ENCODE results near the gene CXorf66. TPM values are rescaled to one million over a fixed set of nuclear protein-coding genes. Genes with fewer than 3 reads are reported as not detected.

CXorf66 gene
- total and polyA plus RNA-seq, 4 donors: not detected

- no peak overlapping the region for H3K27ac ChIP-seq (ENCODE audit: low read depth in 1 of 2, low read length in 1 of 2)
- TF ChIP-seq CTCF (IDR thresholded peaks at IDR 0.05; ENCODE audit: control extremely low read depth, extremely low read depth): no peak
- 65 to 82% methylated on average over 6 of the region's 6 CpGs for WGBS, 2 donors
- H3K9me3 ChIP-seq (ENCODE audit: control insufficient read depth in 4 of 4, insufficient read depth in 3 of 4, low read length in 3 of 4): peaks cover 0 to 3% (median 0%) of the 10 kb centered on the region in 4 donors
- H3K27me3 ChIP-seq (ENCODE audit: control insufficient read depth in 3 of 3, insufficient read depth in 3 of 3, low read length in 2 of 3): peaks cover 0 to 8% (median 0%) of the 10 kb centered on the region in 3 donors
- no peak overlapping the region for H3K9ac ChIP-seq (ENCODE audit: insufficient read depth in 1 of 2, low read length in 2 of 2)
- no peak overlapping the region for H3K4me3 ChIP-seq
- DNase-seq (no peak), ATAC-seq (ENCODE audit: insufficient read depth, low FRiP score) (no peak)
- no peaks in the 10 kb centered on the region for H3K4me1 ChIP-seq (ENCODE audit: control insufficient read depth in 5 of 5, insufficient read depth in 5 of 5, low read length in 5 of 5)
- H3K36me3 ChIP-seq (ENCODE audit: control insufficient read depth in 4 of 4, insufficient read depth in 4 of 4, low read length in 4 of 4): no peaks in the 10 kb centered on the region
Measured at GRCh38 chrX:139972629-139973624, 7.6 kb upstream of the CXorf66 start.

GRCh38 chrX:139972113-139972512 lies 6.8 kb upstream of the CXorf66 start:
- ATAC-seq (ENCODE audit: insufficient read depth, low FRiP score) (no peak), DNase-seq (no peak)
- peaks cover 0 to 8% (median 0%) of the 10 kb centered on the region in 3 donors for H3K27me3 ChIP-seq (ENCODE audit: control insufficient read depth in 3 of 3, insufficient read depth in 3 of 3, low read length in 2 of 3)
- H3K36me3 ChIP-seq (ENCODE audit: control insufficient read depth in 4 of 4, insufficient read depth in 4 of 4, low read length in 4 of 4): no peaks in the 10 kb centered on the region
- H3K4me3 ChIP-seq: no peak overlapping the region
- no peak overlapping the region for H3K27ac ChIP-seq (ENCODE audit: low read depth in 1 of 2, low read length in 1 of 2)
- no peak overlapping the region for H3K9ac ChIP-seq (ENCODE audit: insufficient read depth in 1 of 2, low read length in 2 of 2)
- TF ChIP-seq CTCF (IDR thresholded peaks at IDR 0.05; ENCODE audit: control extremely low read depth, extremely low read depth): no peak
- WGBS, 2 donors: 69 to 70% methylated on average over 5 of the region's 5 CpGs
- H3K9me3 ChIP-seq (ENCODE audit: control insufficient read depth in 4 of 4, insufficient read depth in 3 of 4, low read length in 3 of 4): peaks cover 0 to 3% (median 0%) of the 10 kb centered on the region in 4 donors
- no peaks in the 10 kb centered on the region for H3K4me1 ChIP-seq (ENCODE audit: control insufficient read depth in 5 of 5, insufficient read depth in 5 of 5, low read length in 5 of 5)

GRCh38 chrX:139971394-139971749 lies 6.1 kb upstream of the CXorf66 start:
- Histone ChIP-seq H3K9me3 (ENCODE audit: control insufficient read depth in 4 of 4, insufficient read depth in 3 of 4, low read length in 3 of 4) (peaks cover 0 to 3% (median 0%) of the 10 kb centered on the region in 4 donors), H3K9ac (ENCODE audit: insufficient read depth in 1 of 2, low read length in 2 of 2) (no peak overlapping the region), H3K36me3 (ENCODE audit: control insufficient read depth in 4 of 4, insufficient read depth in 4 of 4, low read length in 4 of 4) (no peaks in the 10 kb centered on the region), H3K4me1 (ENCODE audit: control insufficient read depth in 5 of 5, insufficient read depth in 5 of 5, low read length in 5 of 5) (no peaks in the 10 kb centered on the region), H3K4me3 (no peak overlapping the region), H3K27ac (ENCODE audit: low read depth in 1 of 2, low read length in 1 of 2) (no peak overlapping the region), H3K27me3 (ENCODE audit: control insufficient read depth in 3 of 3, insufficient read depth in 3 of 3, low read length in 2 of 3) (peaks cover 0 to 8% (median 0%) of the 10 kb centered on the region in 3 donors)
- no peak for DNase-seq
- ATAC-seq (ENCODE audit: insufficient read depth, low FRiP score): no peak
- TF ChIP-seq CTCF (IDR thresholded peaks at IDR 0.05; ENCODE audit: control extremely low read depth, extremely low read depth): no peak
- WGBS, 2 donors: 48 to 50% methylated on average over 10 of the region's 10 CpGs
